ENCODE measurements around the gene UBE2N. TPM values are rescaled to one million over a fixed set of nuclear protein-coding genes. Genes with fewer than 3 reads are reported as not detected.

Gene UBE2N
- total and polyA plus RNA-seq, 2 experiments from 2014 or later: 154 to 385 TPM

GRCh38 chr12:93361151-93361919 lies 80.4 kb downstream of the UBE2N start:
- Histone ChIP-seq H3K9me2 (ENCODE audit: insufficient read depth) (no peaks in the 10 kb centered on the region), H3K27ac (ENCODE audit: low read depth) (no peak overlapping the region), H3K4me2 (no peak overlapping the region), H2AFZ (peak overlapping the region; percentile 19), H4K20me1 (replicated peaks; ENCODE audit: insufficient read depth) (no peaks in the 10 kb centered on the region), H3K4me1 (ENCODE audit: insufficient read depth) (no peaks in the 10 kb centered on the region), H3F3A (replicated peaks; ENCODE audit: low read depth) (no peaks in the 10 kb centered on the region), H3K79me2 (replicated peaks; ENCODE audit: insufficient read depth) (no peaks in the 10 kb centered on the region), H3K36me3 (ENCODE audit: insufficient read depth) (no peaks in the 10 kb centered on the region), H3K4me3 (no peak overlapping the region), H3K27me3 (ENCODE audit: insufficient read depth) (no peaks in the 10 kb centered on the region)
- Mint-ChIP-seq H3K36me3 (ENCODE audit: low read depth) (no peaks in the 10 kb centered on the region), H3K27me3 (ENCODE audit: insufficient read depth, low read depth, poor library complexity) (peaks cover 5% of the 10 kb centered on the region), H3K4me1 (peaks cover 3% of the 10 kb centered on the region; the same call in 2 of the 3 replicates), H3K4me3 (no peak overlapping the region), H3K9me3 (no peaks in the 10 kb centered on the region), H3K27ac (no peak overlapping the region)
- DNase-seq (ENCODE audit: low spot score) (peak; percentile 8), ATAC-seq (no peak)
- TF ChIP-seq CTCF (conservative IDR thresholded peaks at IDR 0.05; ENCODE audit: low read depth in 2 of 2): no peak
- TF ChIP-seq, protein P1, sequence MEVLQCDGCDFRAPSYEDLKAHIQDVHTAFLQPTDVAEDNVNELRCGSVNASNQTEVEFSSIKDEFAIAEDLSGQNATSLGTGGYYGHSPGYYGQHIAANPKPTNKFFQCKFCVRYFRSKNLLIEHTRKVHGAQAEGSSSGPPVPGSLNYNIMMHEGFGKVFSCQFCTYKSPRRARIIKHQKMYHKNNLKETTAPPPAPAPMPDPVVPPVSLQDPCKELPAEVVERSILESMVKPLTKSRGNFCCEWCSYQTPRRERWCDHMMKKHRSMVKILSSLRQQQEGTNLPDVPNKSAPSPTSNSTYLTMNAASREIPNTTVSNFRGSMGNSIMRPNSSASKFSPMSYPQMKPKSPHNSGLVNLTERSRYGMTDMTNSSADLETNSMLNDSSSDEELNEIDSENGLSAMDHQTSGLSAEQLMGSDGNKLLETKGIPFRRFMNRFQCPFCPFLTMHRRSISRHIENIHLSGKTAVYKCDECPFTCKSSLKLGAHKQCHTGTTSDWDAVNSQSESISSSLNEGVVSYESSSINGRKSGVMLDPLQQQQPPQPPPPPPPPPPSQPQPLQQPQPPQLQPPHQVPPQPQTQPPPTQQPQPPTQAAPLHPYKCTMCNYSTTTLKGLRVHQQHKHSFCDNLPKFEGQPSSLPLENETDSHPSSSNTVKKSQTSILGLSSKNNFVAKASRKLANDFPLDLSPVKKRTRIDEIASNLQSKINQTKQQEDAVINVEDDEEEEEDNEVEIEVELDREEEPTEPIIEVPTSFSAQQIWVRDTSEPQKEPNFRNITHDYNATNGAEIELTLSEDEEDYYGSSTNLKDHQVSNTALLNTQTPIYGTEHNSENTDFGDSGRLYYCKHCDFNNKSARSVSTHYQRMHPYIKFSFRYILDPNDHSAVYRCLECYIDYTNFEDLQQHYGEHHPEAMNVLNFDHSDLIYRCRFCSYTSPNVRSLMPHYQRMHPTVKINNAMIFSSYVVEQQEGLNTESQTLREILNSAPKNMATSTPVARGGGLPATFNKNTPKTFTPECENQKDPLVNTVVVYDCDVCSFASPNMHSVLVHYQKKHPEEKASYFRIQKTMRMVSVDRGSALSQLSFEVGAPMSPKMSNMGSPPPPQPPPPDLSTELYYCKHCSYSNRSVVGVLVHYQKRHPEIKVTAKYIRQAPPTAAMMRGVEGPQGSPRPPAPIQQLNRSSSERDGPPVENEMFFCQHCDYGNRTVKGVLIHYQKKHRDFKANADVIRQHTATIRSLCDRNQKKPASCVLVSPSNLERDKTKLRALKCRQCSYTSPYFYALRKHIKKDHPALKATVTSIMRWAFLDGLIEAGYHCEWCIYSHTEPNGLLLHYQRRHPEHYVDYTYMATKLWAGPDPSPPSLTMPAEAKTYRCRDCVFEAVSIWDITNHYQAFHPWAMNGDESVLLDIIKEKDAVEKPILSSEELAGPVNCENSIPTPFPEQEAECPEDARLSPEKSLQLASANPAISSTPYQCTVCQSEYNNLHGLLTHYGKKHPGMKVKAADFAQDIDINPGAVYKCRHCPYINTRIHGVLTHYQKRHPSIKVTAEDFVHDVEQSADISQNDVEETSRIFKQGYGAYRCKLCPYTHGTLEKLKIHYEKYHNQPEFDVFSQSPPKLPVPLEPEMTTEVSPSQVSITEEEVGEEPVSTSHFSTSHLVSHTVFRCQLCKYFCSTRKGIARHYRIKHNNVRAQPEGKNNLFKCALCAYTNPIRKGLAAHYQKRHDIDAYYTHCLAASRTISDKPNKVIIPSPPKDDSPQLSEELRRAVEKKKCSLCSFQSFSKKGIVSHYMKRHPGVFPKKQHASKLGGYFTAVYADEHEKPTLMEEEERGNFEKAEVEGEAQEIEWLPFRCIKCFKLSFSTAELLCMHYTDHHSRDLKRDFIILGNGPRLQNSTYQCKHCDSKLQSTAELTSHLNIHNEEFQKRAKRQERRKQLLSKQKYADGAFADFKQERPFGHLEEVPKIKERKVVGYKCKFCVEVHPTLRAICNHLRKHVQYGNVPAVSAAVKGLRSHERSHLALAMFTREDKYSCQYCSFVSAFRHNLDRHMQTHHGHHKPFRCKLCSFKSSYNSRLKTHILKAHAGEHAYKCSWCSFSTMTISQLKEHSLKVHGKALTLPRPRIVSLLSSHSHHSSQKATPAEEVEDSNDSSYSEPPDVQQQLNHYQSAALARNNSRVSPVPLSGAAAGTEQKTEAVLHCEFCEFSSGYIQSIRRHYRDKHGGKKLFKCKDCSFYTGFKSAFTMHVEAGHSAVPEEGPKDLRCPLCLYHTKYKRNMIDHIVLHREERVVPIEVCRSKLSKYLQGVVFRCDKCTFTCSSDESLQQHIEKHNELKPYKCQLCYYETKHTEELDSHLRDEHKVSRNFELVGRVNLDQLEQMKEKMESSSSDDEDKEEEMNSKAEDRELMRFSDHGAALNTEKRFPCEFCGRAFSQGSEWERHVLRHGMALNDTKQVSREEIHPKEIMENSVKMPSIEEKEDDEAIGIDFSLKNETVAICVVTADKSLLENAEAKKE (CRISPR knock-in tag; IDR thresholded peaks at IDR 0.05): no peak
- TF ChIP-seq ZNF331 (CRISPR knock-in tag; IDR thresholded peaks at IDR 0.05; ENCODE audit: low read depth): no peak
- TF ChIP-seq, protein P2, sequence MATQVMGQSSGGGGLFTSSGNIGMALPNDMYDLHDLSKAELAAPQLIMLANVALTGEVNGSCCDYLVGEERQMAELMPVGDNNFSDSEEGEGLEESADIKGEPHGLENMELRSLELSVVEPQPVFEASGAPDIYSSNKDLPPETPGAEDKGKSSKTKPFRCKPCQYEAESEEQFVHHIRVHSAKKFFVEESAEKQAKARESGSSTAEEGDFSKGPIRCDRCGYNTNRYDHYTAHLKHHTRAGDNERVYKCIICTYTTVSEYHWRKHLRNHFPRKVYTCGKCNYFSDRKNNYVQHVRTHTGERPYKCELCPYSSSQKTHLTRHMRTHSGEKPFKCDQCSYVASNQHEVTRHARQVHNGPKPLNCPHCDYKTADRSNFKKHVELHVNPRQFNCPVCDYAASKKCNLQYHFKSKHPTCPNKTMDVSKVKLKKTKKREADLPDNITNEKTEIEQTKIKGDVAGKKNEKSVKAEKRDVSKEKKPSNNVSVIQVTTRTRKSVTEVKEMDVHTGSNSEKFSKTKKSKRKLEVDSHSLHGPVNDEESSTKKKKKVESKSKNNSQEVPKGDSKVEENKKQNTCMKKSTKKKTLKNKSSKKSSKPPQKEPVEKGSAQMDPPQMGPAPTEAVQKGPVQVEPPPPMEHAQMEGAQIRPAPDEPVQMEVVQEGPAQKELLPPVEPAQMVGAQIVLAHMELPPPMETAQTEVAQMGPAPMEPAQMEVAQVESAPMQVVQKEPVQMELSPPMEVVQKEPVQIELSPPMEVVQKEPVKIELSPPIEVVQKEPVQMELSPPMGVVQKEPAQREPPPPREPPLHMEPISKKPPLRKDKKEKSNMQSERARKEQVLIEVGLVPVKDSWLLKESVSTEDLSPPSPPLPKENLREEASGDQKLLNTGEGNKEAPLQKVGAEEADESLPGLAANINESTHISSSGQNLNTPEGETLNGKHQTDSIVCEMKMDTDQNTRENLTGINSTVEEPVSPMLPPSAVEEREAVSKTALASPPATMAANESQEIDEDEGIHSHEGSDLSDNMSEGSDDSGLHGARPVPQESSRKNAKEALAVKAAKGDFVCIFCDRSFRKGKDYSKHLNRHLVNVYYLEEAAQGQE (IDR thresholded peaks at IDR 0.05; ENCODE audit: unreplicated experiment): no peak
- TF ChIP-seq EZH2phosphoT487 (IDR thresholded peaks at IDR 0.05; ENCODE audit: unreplicated experiment): no peak
- TF ChIP-seq EZH2 (IDR thresholded peaks at IDR 0.05; ENCODE audit: low read depth, unreplicated experiment): no peak
- TF ChIP-seq, protein P3, sequence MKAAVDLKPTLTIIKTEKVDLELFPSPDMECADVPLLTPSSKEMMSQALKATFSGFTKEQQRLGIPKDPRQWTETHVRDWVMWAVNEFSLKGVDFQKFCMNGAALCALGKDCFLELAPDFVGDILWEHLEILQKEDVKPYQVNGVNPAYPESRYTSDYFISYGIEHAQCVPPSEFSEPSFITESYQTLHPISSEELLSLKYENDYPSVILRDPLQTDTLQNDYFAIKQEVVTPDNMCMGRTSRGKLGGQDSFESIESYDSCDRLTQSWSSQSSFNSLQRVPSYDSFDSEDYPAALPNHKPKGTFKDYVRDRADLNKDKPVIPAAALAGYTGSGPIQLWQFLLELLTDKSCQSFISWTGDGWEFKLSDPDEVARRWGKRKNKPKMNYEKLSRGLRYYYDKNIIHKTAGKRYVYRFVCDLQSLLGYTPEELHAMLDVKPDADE (IDR thresholded peaks at IDR 0.05): no peak
- no peak for TF ChIP-seq POLR2AphosphoS5 (IDR thresholded peaks at IDR 0.05; ENCODE audit: low read depth)
- no peak for TF ChIP-seq NANOG (IDR thresholded peaks at IDR 0.05; ENCODE audit: borderline replicate concordance)
- no peak for TF ChIP-seq STAT1 (IDR thresholded peaks at IDR 0.05; ENCODE audit: unreplicated experiment)
- no peak for TF ChIP-seq CREB1 (CRISPR knock-in tag; IDR thresholded peaks at IDR 0.05; ENCODE audit: low read depth)
- no peak for TF ChIP-seq JUNB (IDR thresholded peaks at IDR 0.05; ENCODE audit: unreplicated experiment)
- no peak for TF ChIP-seq ZNF114 (CRISPR knock-in tag; IDR thresholded peaks at IDR 0.05)

Data from GM23338 (cell line).